Measurements from ENCODE around the gene LTBP1. TPM values are rescaled to one million over a fixed set of nuclear protein-coding genes. Genes with fewer than 3 reads are reported as not detected.

The LTBP1 gene
- total RNA-seq, 4 donors from 2014 or later, result 5.1 to 12.9 (median 10.7) TPM

- 95% methylated on average over 3 of the region's 3 CpGs for WGBS, 2 donors
- Histone ChIP-seq H3K4me3 (replicated peaks in 1 of 3) (no peak overlapping the region), H3K9me3 (no peaks in the 10 kb centered on the region), H3K4me1 (no peaks in the 10 kb centered on the region), H3K27me3 (no peaks in the 10 kb centered on the region), H3K36me3 (no peaks in the 10 kb centered on the region), H3K27ac (no peak overlapping the region)
- intact Hi-C loops (cut with DNase I), result no loop called here
- no peak for TF ChIP-seq POLR2A (IDR thresholded peaks at IDR 0.05)
- no peak for TF ChIP-seq CTCF (IDR thresholded peaks at IDR 0.05)
- DNase-seq, result no peak
Observed at GRCh38 chr2:33301355-33301754, 354.6 kb downstream of the LTBP1 start.

GRCh38 chr2:33302348-33302747, 355.6 kb downstream of the LTBP1 start:
- DNase-seq, result no peak
- no peak overlapping the region for H3K27ac ChIP-seq
- H3K9me3 ChIP-seq, result no peaks in the 10 kb centered on the region
- no peaks in the 10 kb centered on the region for H3K36me3 ChIP-seq
- H3K4me3 ChIP-seq (replicated peaks in 1 of 3), result no peak overlapping the region
- intact Hi-C loops (cut with DNase I), result no loop called here
- H3K4me1 ChIP-seq, result no peaks in the 10 kb centered on the region
- no peaks in the 10 kb centered on the region for H3K27me3 ChIP-seq
- TF ChIP-seq POLR2A (IDR thresholded peaks at IDR 0.05), result no peak
- TF ChIP-seq CTCF (IDR thresholded peaks at IDR 0.05), result no peak
- 79 to 88% methylated on average over 2 of the region's 2 CpGs for WGBS, 2 donors

- TF ChIP-seq CTCF (IDR thresholded peaks at IDR 0.05) (no peak), POLR2A (IDR thresholded peaks at IDR 0.05) (no peak)
- H3K4me1 ChIP-seq, result no peaks in the 10 kb centered on the region
- WGBS, 2 donors, result 84 to 86% methylated on average over 10 of the region's 10 CpGs
- DNase-seq, result no peak
- H3K27ac ChIP-seq, result no peak overlapping the region
- H3K36me3 ChIP-seq, result no peaks in the 10 kb centered on the region
- intact Hi-C loops (cut with DNase I), result no loop called here
- H3K9me3 ChIP-seq, result no peaks in the 10 kb centered on the region
- no peak overlapping the region for H3K4me3 ChIP-seq (replicated peaks in 1 of 3)
- no peaks in the 10 kb centered on the region for H3K27me3 ChIP-seq
Observed at GRCh38 chr2:33304032-33304864, 357.5 kb downstream of the LTBP1 start.

- TF ChIP-seq CTCF (IDR thresholded peaks at IDR 0.05) (no peak), POLR2A (IDR thresholded peaks at IDR 0.05) (no peak)
- H3K4me1 ChIP-seq, result no peaks in the 10 kb centered on the region
- H3K27me3 ChIP-seq, result no peaks in the 10 kb centered on the region
- intact Hi-C loops (cut with DNase I), result no loop called here
- 86% methylated on average over 9 of the region's 9 CpGs for WGBS, 2 donors
- H3K27ac ChIP-seq, result no peak overlapping the region
- no peak for DNase-seq
- no peaks in the 10 kb centered on the region for H3K9me3 ChIP-seq
- H3K4me3 ChIP-seq (replicated peaks in 1 of 3), result no peak overlapping the region
- H3K36me3 ChIP-seq, result no peaks in the 10 kb centered on the region
Observed at GRCh38 chr2:33307659-33308270, 361.0 kb downstream of the LTBP1 start.

GRCh38 chr2:33312355-33312754, 365.6 kb downstream of the LTBP1 start:
- no peak for TF ChIP-seq POLR2A (IDR thresholded peaks at IDR 0.05)
- no peak for TF ChIP-seq CTCF (IDR thresholded peaks at IDR 0.05)
- Histone ChIP-seq H3K4me3 (replicated peaks in 1 of 3) (no peak overlapping the region), H3K36me3 (no peaks in the 10 kb centered on the region), H3K27ac (no peak overlapping the region), H3K27me3 (no peaks in the 10 kb centered on the region), H3K9me3 (no peaks in the 10 kb centered on the region), H3K4me1 (no peaks in the 10 kb centered on the region)
- 82 to 91% methylated on average over 4 of the region's 4 CpGs for WGBS, 2 donors
- no peak for DNase-seq
- intact Hi-C loops (cut with DNase I), result no loop called here
